ENCODE measurements around the gene DKC1.

DKC1 gene

GRCh38 chrX:154762537-154763296 lies at the start of gene DKC1:
Gene DKC1 (plus strand): TSS chrX:154762864. CDS start chrX:154762966, 102 bp downstream.
- DNase-seq (ENCODE audit: low spot score), result peak; percentile 96

- DNase-seq (ENCODE audit: low spot score), result peak; percentile 64
Observed at GRCh38 chrX:154714925-154715324, 47.7 kb upstream of the DKC1 start.

- DNase-seq (ENCODE audit: low spot score), result no peak
Observed at GRCh38 chrX:154715825-154716224, 46.8 kb upstream of the DKC1 start.

- peak; percentile 20 for DNase-seq (ENCODE audit: low spot score)
Observed at GRCh38 chrX:154717824-154718223, 44.8 kb upstream of the DKC1 start.

GRCh38 chrX:154718616-154719015 lies 44.0 kb upstream of the DKC1 start:
- DNase-seq (ENCODE audit: low spot score), result no peak

GRCh38 chrX:154719132-154719675 lies 43.5 kb upstream of the DKC1 start:
- DNase-seq (ENCODE audit: low spot score), result peak; percentile 63

GRCh38 chrX:154720067-154720466 lies 42.6 kb upstream of the DKC1 start:
- DNase-seq (ENCODE audit: low spot score), result no peak

- DNase-seq (ENCODE audit: low spot score), result no peak
Observed at GRCh38 chrX:154721155-154721554, 41.5 kb upstream of the DKC1 start.

- no peak for DNase-seq (ENCODE audit: low spot score)
Observed at GRCh38 chrX:154724993-154725756, 37.5 kb upstream of the DKC1 start.

GRCh38 chrX:154727418-154727817 lies 35.2 kb upstream of the DKC1 start:
- DNase-seq (ENCODE audit: low spot score), result no peak

GRCh38 chrX:154727871-154728270 lies 34.8 kb upstream of the DKC1 start:
- no peak for DNase-seq (ENCODE audit: low spot score)

GRCh38 chrX:154728431-154729190 lies 34.1 kb upstream of the DKC1 start:
- no peak for DNase-seq (ENCODE audit: low spot score)

- no peak for DNase-seq (ENCODE audit: low spot score)
Observed at GRCh38 chrX:154729439-154729838, 33.2 kb upstream of the DKC1 start.

GRCh38 chrX:154730253-154730891 lies 32.3 kb upstream of the DKC1 start:
- DNase-seq (ENCODE audit: low spot score), result no peak

GRCh38 chrX:154731184-154731583 lies 31.5 kb upstream of the DKC1 start:
- DNase-seq (ENCODE audit: low spot score), result no peak

GRCh38 chrX:154731881-154732280 lies 30.8 kb upstream of the DKC1 start:
- no peak for DNase-seq (ENCODE audit: low spot score)

- no peak for DNase-seq (ENCODE audit: low spot score)
Observed at GRCh38 chrX:154732421-154733065, 30.1 kb upstream of the DKC1 start.

- DNase-seq (ENCODE audit: low spot score), result no peak
Observed at GRCh38 chrX:154733066-154733425, 29.6 kb upstream of the DKC1 start.

- DNase-seq (ENCODE audit: low spot score), result peak; percentile 52
Observed at GRCh38 chrX:154734061-154734781, 28.4 kb upstream of the DKC1 start.

- no peak for DNase-seq (ENCODE audit: low spot score)
Observed at GRCh38 chrX:154735695-154736393, 26.8 kb upstream of the DKC1 start.
